NCI-H748 (cell line): Measurements from ENCODE around the gene ANKRD13C.
"Not testable (repeated sequence)": the region's sequence is repeated elsewhere in the genome, so short reads cannot be mapped to it uniquely, and the experiment has no call there.

Source experiments
- DNase-seq: peaks from one replicate; lab custom pipeline; 2025; ENCODE audit not compliant: unreplicated experiment; lab: John Stamatoyannopoulos, UW

ANKRD13C gene

GRCh38 chr1:70361727-70362398 is 7.3 kb upstream of the ANKRD13C start:
- no peak for DNase-seq

DNA sequence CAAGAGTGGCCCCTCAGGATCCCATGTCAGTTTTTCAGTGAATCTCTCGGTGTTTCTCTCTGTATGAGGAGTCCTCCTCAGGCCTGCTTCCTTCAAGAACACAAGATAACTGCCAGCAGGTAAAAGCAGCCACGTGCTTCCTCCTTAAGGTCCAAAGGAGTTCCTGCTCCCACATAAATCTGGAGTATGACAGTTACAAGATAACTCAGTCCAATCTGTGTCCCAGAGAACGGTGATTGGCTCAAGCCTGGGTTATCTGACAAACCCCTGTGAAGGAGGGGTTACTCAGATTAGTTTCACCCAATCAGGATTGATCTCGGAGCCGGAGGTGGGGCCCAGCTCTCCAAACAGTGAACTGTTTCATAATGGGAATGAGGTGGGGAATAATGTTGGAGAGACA is 5.8 kb upstream of the ANKRD13C start:
- DNase-seq = peak; percentile 11

- no peak for DNase-seq
Observed at GRCh38 chr1:70358921-70359564, 4.5 kb upstream of the ANKRD13C start.

DNA sequence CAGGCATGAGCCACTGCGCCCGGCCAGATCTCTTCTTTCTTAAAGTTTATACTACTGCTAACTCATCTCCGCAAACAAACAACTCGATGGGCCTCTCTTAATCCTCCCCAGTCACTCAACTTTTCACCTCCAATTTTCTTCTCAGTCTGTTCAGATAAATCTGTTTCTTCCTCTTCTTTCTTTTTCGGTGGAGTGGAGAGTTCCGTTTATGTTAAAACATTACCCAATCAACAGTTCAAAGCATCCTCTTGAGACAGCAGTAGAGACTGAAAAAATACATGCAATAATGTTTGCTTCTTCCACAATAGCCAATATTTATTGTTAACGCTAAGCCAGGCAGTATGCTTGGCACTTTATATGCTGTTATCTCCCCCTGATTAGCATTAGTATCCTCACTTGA is 1.4 kb upstream of the ANKRD13C start:
- no peak for DNase-seq

DNA sequence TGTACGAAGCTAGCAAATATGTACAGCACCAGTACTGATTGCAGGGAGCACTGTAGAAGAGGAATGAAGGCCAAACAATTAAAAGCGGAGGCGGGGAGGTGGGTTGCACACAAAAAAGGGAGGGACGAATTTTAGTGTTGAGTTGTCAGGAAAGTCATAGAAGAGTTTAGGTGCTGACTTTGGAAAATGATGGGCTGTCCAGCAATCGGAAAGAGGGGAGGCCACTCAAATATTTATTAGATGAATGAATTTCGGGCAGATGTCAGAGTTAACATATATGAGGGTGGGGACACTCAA is 537 bp upstream of the ANKRD13C start:
- no peak for DNase-seq

DNA sequence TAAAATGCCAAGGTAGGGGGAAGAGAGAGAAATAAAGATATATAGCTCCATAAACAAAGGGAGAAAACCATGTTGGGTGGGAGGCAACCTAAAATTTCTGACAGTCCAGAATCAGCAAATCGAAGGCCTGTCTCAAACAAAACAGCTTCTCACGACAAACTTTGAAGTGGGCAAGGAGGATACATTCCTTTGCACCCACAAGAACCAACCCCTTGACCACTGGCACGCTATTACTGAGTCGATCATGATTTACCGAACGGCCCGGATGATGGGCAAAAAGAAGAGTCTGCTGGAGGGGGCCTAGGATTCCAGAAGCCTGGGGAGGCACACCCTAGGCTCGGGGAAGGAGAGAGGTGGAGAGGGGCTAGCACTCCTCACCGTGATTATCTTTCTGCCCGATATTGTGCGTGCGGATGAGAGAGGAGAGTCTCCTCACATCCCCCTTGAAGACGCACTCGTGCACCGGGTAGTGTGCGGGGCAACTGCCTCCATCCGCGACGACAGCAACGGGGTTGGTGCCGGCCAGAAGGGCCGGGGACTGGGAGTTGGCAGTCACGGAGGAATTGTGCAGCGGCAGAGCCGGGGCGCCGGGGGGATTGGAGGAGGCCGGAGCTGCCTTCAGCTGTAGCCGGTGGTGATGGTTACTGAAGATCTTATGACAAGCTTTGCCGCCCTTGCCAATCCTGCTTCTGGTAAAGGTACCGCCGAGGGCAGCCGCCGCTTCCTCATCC is 756 bp downstream of the ANKRD13C start:
- DNase-seq = peak; percentile 80

GRCh38 chr1:70353044-70353443 is 1.5 kb downstream of the ANKRD13C start:
- no peak for DNase-seq

- DNase-seq = not testable (repeated sequence)
Observed at GRCh38 chr1:70349799-70350198, 4.7 kb downstream of the ANKRD13C start.

- DNase-seq = no peak
Observed at GRCh38 chr1:70348399-70349165, 5.9 kb downstream of the ANKRD13C start.

DNA sequence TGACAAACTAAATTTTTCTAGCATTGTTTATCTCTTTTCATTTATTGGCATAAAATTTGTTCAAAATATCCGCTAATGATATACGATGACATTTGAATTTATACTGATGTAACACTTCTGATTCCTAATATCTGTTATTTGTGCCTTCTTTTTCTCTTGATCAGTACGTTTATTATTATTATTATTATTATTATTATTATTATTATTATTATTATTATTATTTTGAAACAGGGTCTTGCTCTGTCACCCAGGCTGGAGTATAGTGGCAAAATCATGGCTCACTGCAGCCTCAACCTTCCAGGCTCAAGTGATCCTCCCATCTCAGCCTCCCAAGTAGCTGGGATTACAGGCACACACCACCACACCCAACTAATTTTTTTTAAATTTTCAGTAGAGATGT is 14.9 kb downstream of the ANKRD13C start:
- DNase-seq = not testable (repeated sequence)

DNA sequence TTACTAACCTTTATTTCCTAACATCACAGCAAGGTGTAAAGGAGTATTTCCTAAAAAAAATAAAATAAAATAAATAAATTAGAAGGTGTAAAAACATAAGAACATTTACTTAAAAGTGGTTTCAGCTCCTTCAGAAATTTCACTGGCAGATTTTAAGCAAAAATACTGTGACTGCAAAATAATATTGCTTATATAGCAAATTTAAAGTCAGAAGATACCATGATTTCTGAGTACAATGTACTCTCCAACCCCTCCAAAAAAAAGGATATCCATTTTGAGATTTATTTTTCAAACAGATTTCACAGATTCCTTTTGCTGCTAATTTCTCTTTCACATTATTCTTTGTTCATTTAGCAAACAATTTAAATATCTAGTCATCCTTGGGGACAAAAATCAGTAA is 18.5 kb downstream of the ANKRD13C start:
- DNase-seq = no peak

GRCh38 chr1:70334436-70334835 is 20.1 kb downstream of the ANKRD13C start:
- DNase-seq = no peak

- DNase-seq = no peak
Observed at GRCh38 chr1:70333245-70333644, 21.3 kb downstream of the ANKRD13C start.

DNA sequence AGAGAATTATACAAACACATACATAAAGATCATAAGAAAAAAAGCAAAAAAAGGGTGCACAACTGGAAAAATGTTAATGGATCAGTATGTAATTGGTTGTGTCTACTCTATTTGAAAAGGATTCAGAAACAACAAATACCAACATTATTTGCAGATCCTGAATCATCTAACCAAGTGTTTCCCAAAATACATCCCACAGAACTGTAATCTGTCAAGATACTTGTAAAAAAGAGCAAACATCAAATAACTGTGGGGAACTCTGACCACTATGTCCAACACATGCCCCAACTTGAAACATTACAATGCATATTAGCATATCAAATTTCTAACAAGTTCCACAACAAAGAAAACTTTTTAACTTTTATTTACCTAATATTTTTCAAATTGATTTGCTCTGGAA is 22.6 kb downstream of the ANKRD13C start:
- DNase-seq = no peak

DNA sequence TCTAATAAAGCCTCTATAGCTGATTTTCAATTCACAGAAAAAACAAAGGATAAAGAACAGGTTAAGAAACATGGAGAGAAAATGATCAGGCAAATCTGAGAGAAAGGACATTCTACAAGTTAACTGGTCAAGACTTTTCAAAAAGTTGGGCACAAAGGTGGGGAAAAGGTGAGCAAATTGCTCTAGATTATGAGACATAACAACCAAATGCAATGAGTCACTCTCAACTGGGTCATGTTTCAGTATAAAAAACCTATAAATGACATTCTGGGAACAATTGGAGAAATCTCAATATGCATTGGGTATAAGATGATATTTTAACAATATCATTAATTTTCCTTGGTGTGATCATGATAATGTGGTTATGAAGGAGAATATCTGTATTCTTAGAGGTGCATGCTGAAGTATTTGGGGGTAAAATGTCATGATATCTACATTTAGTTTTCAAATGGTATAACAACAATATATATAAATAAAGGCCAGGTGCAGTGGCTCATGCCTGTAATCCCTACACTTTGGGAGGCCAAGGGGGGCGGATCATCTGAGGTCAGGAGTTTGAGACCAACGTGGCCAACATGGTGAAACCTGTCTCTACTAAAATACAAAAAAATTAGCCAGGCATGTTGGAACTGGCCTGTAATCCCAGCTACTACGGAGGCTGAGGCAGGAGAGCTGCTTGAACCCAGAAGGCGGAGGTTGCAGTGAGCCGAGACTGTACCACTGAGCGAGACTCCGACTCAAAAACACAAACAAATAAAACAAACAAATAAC is 27.0 kb downstream of the ANKRD13C start:
- DNase-seq = no peak

- DNase-seq = no peak
Observed at GRCh38 chr1:70324683-70325082, 29.8 kb downstream of the ANKRD13C start.

GRCh38 chr1:70319750-70320149 is 34.8 kb downstream of the ANKRD13C start:
- no peak for DNase-seq

GRCh38 chr1:70318191-70318590 is 36.3 kb downstream of the ANKRD13C start:
- no peak for DNase-seq

- no peak for DNase-seq
Observed at GRCh38 chr1:70317087-70317486, 37.4 kb downstream of the ANKRD13C start.

GRCh38 chr1:70315782-70316181 is 38.7 kb downstream of the ANKRD13C start:
- DNase-seq = no peak

DNA sequence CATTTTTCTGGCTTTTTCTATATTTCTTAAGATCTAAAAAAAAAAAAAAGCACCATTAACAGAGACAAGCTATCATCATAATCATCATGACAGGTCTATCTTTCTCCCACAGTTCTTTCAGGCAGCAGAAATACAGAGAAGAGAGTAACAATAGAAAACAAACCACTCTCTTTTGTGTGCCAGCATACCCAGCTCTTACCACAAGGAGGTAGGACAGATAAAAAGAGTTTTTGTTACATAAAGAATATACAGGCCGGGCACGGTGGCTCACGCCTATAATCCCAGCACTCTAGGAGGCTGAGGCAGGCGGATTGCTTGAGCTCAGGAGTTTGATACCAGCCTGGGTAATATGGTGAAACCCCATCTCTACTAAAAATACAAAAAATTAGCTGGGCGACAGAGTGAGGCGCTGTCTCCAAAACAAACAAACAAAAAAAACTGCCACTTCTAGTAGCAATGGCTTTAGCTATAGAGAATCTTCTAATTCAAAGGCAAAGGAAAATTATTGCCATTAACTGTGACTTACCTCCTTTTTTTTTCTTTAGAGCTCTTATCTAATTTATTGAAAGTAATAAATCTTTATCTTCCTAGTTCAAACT is 39.7 kb downstream of the ANKRD13C start:
- no peak for DNase-seq
